ENCODE measurements around the gene LSM14B. TPM values are rescaled to one million over a fixed set of nuclear protein-coding genes. Genes with fewer than 3 reads are reported as not detected.

LSM14B gene
- total RNA-seq, 1 experiment from 2014 or later = 73.5 TPM

GRCh38 chr20:62174870-62175624 is 52.8 kb downstream of the LSM14B start (continued):
- TF ChIP-seq ZSCAN18 (CRISPR knock-in tag; IDR thresholded peaks at IDR 0.05) (no peak), PRDM15 (CRISPR knock-in tag; IDR thresholded peaks at IDR 0.05) (no peak)

GRCh38 chr20:62175711-62176110 is 53.4 kb downstream of the LSM14B start:
- TF ChIP-seq ZBTB21 (CRISPR knock-in tag; IDR thresholded peaks at IDR 0.05; ENCODE audit: borderline replicate concordance) (no peak), ZNF512 (CRISPR knock-in tag; IDR thresholded peaks at IDR 0.05; ENCODE audit: borderline replicate concordance) (no peak), CREM (CRISPR knock-in tag; IDR thresholded peaks at IDR 0.05) (no peak), MAX (CRISPR knock-in tag; IDR thresholded peaks at IDR 0.05) (no peak), OVOL2 (CRISPR knock-in tag; IDR thresholded peaks at IDR 0.05; ENCODE audit: borderline replicate concordance) (no peak), KAT7 (CRISPR knock-in tag; IDR thresholded peaks at IDR 0.05; ENCODE audit: borderline replicate concordance) (no peak), ATF3 (CRISPR knock-in tag; conservative IDR thresholded peaks at IDR 0.05) (no peak), JAZF1 (CRISPR knock-in tag; IDR thresholded peaks at IDR 0.05) (no peak)
- POLR2A ChIA-PET = no interaction called here
- no peak overlapping the region for H3K27ac Mint-ChIP-seq

GRCh38 chr20:62176866-62177265 is 54.6 kb downstream of the LSM14B start:
- Mint-ChIP-seq H3K4me1 (peaks cover 3% of the 10 kb centered on the region), H3K27me3 (ENCODE audit: low read depth) (no peaks in the 10 kb centered on the region), H3K27ac (no peak overlapping the region), H3K9me3 (no peaks in the 10 kb centered on the region), H3K36me3 (peaks cover 14% of the 10 kb centered on the region), H3K4me3 (no peak overlapping the region)
- TF ChIP-seq ZSCAN18 (CRISPR knock-in tag; IDR thresholded peaks at IDR 0.05) (no peak), ZNF232 (CRISPR knock-in tag; IDR thresholded peaks at IDR 0.05) (no peak)
- ChIA-PET CTCF (no interaction called here), POLR2A (no interaction called here)
- no peak for DNase-seq (ENCODE audit: low spot score)
- no peak for ATAC-seq

More at GRCh38 chr20:62175711-62176110, 53.4 kb downstream of the LSM14B start:
- CTCF ChIA-PET = no interaction called here
- ATAC-seq (no peak), DNase-seq (ENCODE audit: low spot score) (no peak)
- H3K27me3 Mint-ChIP-seq (ENCODE audit: low read depth) = no peaks in the 10 kb centered on the region
- H3K4me3 Mint-ChIP-seq = no peak overlapping the region
- no peaks in the 10 kb centered on the region for H3K4me1 Mint-ChIP-seq
- peaks cover 16% of the 10 kb centered on the region for H3K36me3 Mint-ChIP-seq
- H3K9me3 Mint-ChIP-seq = no peaks in the 10 kb centered on the region
